Activated naive CD4-positive, alpha-beta T cell treated with anti-CD3 and anti-CD28 coated beads for 36 hours (primary cell): ENCODE data around the gene DVL2. TPM values are rescaled to one million over a fixed set of nuclear protein-coding genes. Genes with fewer than 3 reads are reported as not detected.
A peak's percentile ranks its signal among the peaks of the same experiment; 100 is the strongest.

Source experiments
- CTCF ChIA-PET: fragments of 350-600 bp; sonication (Branson Sonifier 250); formaldehyde crosslinking; loops from one replicate; lab custom pipeline; 2021; ENCODE audit warnings: antibody characterized with exemption; lab: Charles Lee
- DNase-seq: peaks from one replicate; pipeline ENCODE4 v3.0.0-alpha.2; 2020
- H3K27ac Mint-ChIP-seq: one replicate; pipeline ENCODE4 v1.8.0; 2021; ENCODE audit warnings: mild to moderate bottlenecking, mixed read lengths
- H3K27me3 Mint-ChIP-seq: one replicate; pipeline ENCODE4 v1.8.0; 2021; ENCODE audit warnings: low read depth, mixed read lengths
- H3K36me3 Mint-ChIP-seq: one replicate; pipeline ENCODE4 v1.8.0; 2021; ENCODE audit warnings: low read depth, mixed read lengths
- H3K4me1 Mint-ChIP-seq: one replicate; pipeline ENCODE4 v1.8.0; 2021; ENCODE audit warnings: low read depth, mixed read lengths
- H3K4me3 Mint-ChIP-seq: one replicate; pipeline ENCODE4 v1.8.0; 2021; ENCODE audit warnings: mild to moderate bottlenecking, moderate library complexity, mixed read lengths
- H3K9me3 Mint-ChIP-seq: one replicate; pipeline ENCODE4 v1.8.0; 2021; ENCODE audit warnings: mixed read lengths
- intact Hi-C: fragments of 100-400 bp; cut with micrococcal nuclease; formaldehyde crosslinking; loops from one replicate; pipeline ENCODE4 v1.15.1; 2023
- total RNA-seq, 2 experiments: library from RNA; stranded (reverse); gene quantifications; one replicate each; pipeline ENCODE4 v1.2.3, GENCODE V29; 2021

DVL2 gene
- total RNA-seq, 2 experiments from 2014 or later = 26.7 to 29.4 TPM

GRCh38 chr17:7241783-7242716, 7.7 kb upstream of the DVL2 start, which contains the start of gene GABARAP:
TSS of gene GABARAP (minus strand) at chr17:7242449. CDS start at chr17:7242330, 119 bp downstream.
- CTCF ChIA-PET = interaction anchor here (0.9 to 2.7 kb wide), 4 partner anchors 22 to 239 kb away, joined by 3 to 16 read pairs (median 3); partner anchors contain the start of genes ACADVL, DLG4 and SLC35G6
- Mint-ChIP-seq H3K27ac (peak within 1 kb of the TSS; percentile 98), H3K4me1 (peaks cover 39% of the 10 kb centered on the region)

GRCh38 chr17:7241090-7241733, 6.9 kb upstream of the DVL2 start:
- Mint-ChIP-seq H3K27ac (peak overlapping the region; percentile 98), H3K36me3 (peaks cover 29% of the 10 kb centered on the region), H3K4me3 (peak overlapping the region; percentile 94), H3K9me3 (no peaks in the 10 kb centered on the region), H3K27me3 (no peaks in the 10 kb centered on the region), H3K4me1 (peaks cover 46% of the 10 kb centered on the region)
- CTCF ChIA-PET = interaction anchor here (0.6 to 2.7 kb wide), 5 partner anchors 21 to 240 kb away, joined by 3 to 16 read pairs (median 3); partner anchors contain the start of genes ACADVL, DLG4 and SLC35G6
- DNase-seq = no peak
- intact Hi-C loops = no loop called here

More at GRCh38 chr17:7241783-7242716, 7.7 kb upstream of the DVL2 start, which contains the start of gene GABARAP:
- peak; percentile 93 for DNase-seq
- H3K27me3 Mint-ChIP-seq = no peaks in the 10 kb centered on the region
- intact Hi-C loops = no loop called here
- peak within 1 kb of the TSS; percentile 94 for H3K4me3 Mint-ChIP-seq
- H3K36me3 Mint-ChIP-seq = peaks cover 34% of the 10 kb centered on the region
- no peaks in the 10 kb centered on the region for H3K9me3 Mint-ChIP-seq

GRCh38 chr17:7240375-7240774, 6.1 kb upstream of the DVL2 start:
- H3K4me1 Mint-ChIP-seq = peaks cover 55% of the 10 kb centered on the region
- no peaks in the 10 kb centered on the region for H3K27me3 Mint-ChIP-seq
- CTCF ChIA-PET = interaction anchor here (0.6 to 1.5 kb wide), 2 partner anchors 56 to 62 kb away, joined by 3 to 4 read pairs; no protein-coding TSS in a partner anchor
- DNase-seq = no peak
- H3K4me3 Mint-ChIP-seq = peak overlapping the region; percentile 94
- peak overlapping the region; percentile 98 for H3K27ac Mint-ChIP-seq
- intact Hi-C loops = no loop called here
- H3K9me3 Mint-ChIP-seq = no peaks in the 10 kb centered on the region
- peaks cover 29% of the 10 kb centered on the region for H3K36me3 Mint-ChIP-seq

GRCh38 chr17:7239091-7240027, 5.0 kb upstream of the DVL2 start, which contains the start of gene PHF23:
TSS of gene PHF23 (minus strand) at chr17:7239457. CDS start at chr17:7239279, 178 bp downstream.
- peak within 1 kb of the TSS; percentile 98 for H3K27ac Mint-ChIP-seq
- peaks cover 64% of the 10 kb centered on the region for H3K4me1 Mint-ChIP-seq
- peak; percentile 99 for DNase-seq
- H3K36me3 Mint-ChIP-seq = peaks cover 35% of the 10 kb centered on the region
- CTCF ChIA-PET = interaction anchor here (0.6 to 2.5 kb wide), 5 partner anchors 16 to 194 kb away, joined by 3 to 8 read pairs (median 3); partner anchors contain the start of genes ACADVL and DLG4
- no peaks in the 10 kb centered on the region for H3K27me3 Mint-ChIP-seq
- intact Hi-C loops = loop anchor here (1.0 to 5.0 kb wide), 7 partner anchors 13 to 603 kb away; partner anchors contain the start of genes ACADVL, DLG4, EIF5A and ELP5
- no peaks in the 10 kb centered on the region for H3K9me3 Mint-ChIP-seq
- peak within 1 kb of the TSS; percentile 94 for H3K4me3 Mint-ChIP-seq

GRCh38 chr17:7238420-7239090, 4.2 kb upstream of the DVL2 start:
- Mint-ChIP-seq H3K36me3 (peaks cover 34% of the 10 kb centered on the region), H3K27me3 (no peaks in the 10 kb centered on the region), H3K27ac (peak overlapping the region; percentile 92), H3K4me3 (peak overlapping the region; percentile 94), H3K9me3 (no peaks in the 10 kb centered on the region), H3K4me1 (peaks cover 66% of the 10 kb centered on the region)
- intact Hi-C loops = loop anchor here (1.0 to 5.0 kb wide), 7 partner anchors 14 to 604 kb away; partner anchors contain the start of genes ACADVL, DLG4, EIF5A and ELP5
- DNase-seq = peak; percentile 42
- CTCF ChIA-PET = interaction anchor here (0.6 to 2.5 kb wide), 4 partner anchors 15 to 193 kb away, joined by 3 to 8 read pairs (median 3); partner anchors contain the start of genes ACADVL and DLG4

GRCh38 chr17:7237761-7238419, 3.6 kb upstream of the DVL2 start:
- Mint-ChIP-seq H3K27ac (peak overlapping the region; percentile 86), H3K27me3 (no peaks in the 10 kb centered on the region), H3K36me3 (peaks cover 29% of the 10 kb centered on the region), H3K4me1 (peaks cover 67% of the 10 kb centered on the region), H3K4me3 (peak overlapping the region; percentile 94), H3K9me3 (no peaks in the 10 kb centered on the region)
- peak; percentile 81 for DNase-seq
- CTCF ChIA-PET = interaction anchor here (0.5 to 2.5 kb wide), 3 partner anchors 18 to 60 kb away, joined by 3 to 8 read pairs (median 5); partner anchors contain the start of genes ACADVL and DLG4
- intact Hi-C loops = loop anchor here (2.0 to 5.0 kb wide), 2 partner anchors 449 to 604 kb away; partner anchors contain the start of gene TP53

DNA sequence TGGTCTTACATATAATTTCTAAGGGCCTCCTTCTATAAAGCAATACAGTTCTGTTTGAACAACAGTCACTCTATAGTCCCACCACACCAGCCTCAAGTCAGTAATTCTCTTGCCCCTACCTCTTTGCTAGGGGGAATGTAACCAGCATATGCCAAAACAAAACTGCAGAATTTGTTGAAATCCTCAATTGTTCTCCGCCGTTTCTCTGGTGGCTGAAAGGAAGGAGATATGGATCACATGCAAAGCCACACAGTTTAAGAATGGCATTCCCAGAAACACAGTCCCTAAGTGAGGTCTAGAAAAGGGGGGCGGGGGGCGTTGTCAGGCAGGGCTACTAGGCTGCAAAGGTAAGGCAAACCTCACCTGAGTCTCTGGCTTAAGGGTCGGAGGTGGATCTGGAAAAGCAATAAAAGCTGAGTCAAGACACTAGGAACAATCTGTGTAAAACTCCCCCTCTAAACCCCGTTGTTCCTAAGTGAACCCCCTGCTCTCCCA, 3.0 kb upstream of the DVL2 start:
- peak overlapping the region; percentile 86 for H3K27ac Mint-ChIP-seq
- H3K36me3 Mint-ChIP-seq = peaks cover 26% of the 10 kb centered on the region
- peak overlapping the region; percentile 94 for H3K4me3 Mint-ChIP-seq
- H3K9me3 Mint-ChIP-seq = no peaks in the 10 kb centered on the region
- H3K27me3 Mint-ChIP-seq = no peaks in the 10 kb centered on the region
- DNase-seq = no peak
- peaks cover 68% of the 10 kb centered on the region for H3K4me1 Mint-ChIP-seq
- intact Hi-C loops = loop anchor here (5.0 kb wide), 1 partner anchor 605 kb away; no protein-coding TSS in a partner anchor
- CTCF ChIA-PET = interaction anchor here (0.5 to 2.5 kb wide), 4 partner anchors 17 to 61 kb away, joined by 3 to 8 read pairs (median 4); partner anchors contain the start of genes ACADVL and DLG4

- Mint-ChIP-seq H3K4me1 (peaks cover 69% of the 10 kb centered on the region), H3K27me3 (no peaks in the 10 kb centered on the region), H3K9me3 (no peaks in the 10 kb centered on the region), H3K36me3 (peaks cover 25% of the 10 kb centered on the region), H3K4me3 (peak overlapping the region; percentile 94), H3K27ac (peak overlapping the region; percentile 86)
- CTCF ChIA-PET = interaction anchor here (0.7 to 1.0 kb wide), 2 partner anchors 16 to 17 kb away, joined by 3 to 4 read pairs; partner anchors contain the start of genes ACADVL and DLG4
- intact Hi-C loops = loop anchor here (5.0 kb wide), 1 partner anchor 605 kb away; no protein-coding TSS in a partner anchor
- no peak for DNase-seq
Observed at GRCh38 chr17:7236808-7237207, 2.5 kb upstream of the DVL2 start.

DNA sequence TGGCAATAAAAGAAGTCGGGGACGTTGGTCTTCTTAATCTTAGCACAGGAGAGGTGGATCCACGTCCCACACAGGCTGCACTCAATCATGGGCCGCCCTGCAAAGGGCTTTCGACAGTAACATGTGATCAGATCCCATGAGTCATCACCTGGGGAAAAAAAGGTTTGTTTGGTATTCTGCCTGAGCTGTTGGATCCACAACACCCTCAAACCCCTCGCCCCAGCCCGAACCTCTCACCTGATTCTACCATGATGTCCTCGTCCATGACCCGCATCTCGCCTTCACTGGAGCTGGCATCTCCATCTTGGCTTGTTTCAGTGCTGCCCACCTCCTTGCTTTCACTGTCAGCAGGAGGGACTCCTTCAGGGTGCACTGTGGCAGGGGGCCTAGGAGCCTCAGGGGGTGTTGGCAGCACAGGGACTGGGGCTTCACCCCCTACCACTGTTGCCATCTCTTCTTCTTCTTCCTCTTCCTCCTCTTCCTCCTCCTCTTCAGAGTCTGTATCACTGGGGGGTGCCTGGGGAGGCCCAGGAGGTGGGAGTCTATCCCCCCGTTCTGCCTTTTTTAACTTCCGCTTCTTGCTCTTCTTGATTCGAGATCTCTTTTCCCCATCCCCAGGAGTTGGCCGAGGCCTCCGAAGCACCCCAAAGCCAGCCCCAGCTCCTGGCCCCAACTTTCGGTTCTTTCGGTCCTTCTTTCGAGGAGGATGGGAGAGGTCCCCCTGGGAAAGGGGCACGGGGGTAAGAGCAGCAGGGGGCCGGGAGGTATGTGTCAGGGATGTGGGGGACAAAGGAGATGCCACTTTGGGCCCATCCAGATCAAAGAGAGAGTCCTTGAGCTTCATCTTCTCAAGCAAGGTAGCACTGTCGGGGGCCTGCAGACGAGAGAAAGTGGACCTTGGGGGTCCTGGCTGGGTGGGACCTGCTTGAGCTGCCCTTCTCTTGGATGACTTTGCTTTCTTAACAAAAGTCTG, 1.7 kb upstream of the DVL2 start:
- intact Hi-C loops = loop anchor here (2.0 to 5.0 kb wide), 2 partner anchors 249 to 606 kb away; partner anchors contain the start of gene POLR2A
- DNase-seq = no peak
- peaks cover 22% of the 10 kb centered on the region for H3K36me3 Mint-ChIP-seq
- H3K27ac Mint-ChIP-seq = peak overlapping the region; percentile 22
- no peaks in the 10 kb centered on the region for H3K9me3 Mint-ChIP-seq
- H3K27me3 Mint-ChIP-seq = no peaks in the 10 kb centered on the region
- CTCF ChIA-PET = interaction anchor here (0.7 to 1.9 kb wide), 3 partner anchors 15 to 17 kb away, joined by 3 to 6 read pairs (median 4); partner anchors contain the start of genes ACADVL and DLG4
- H3K4me1 Mint-ChIP-seq = peaks cover 61% of the 10 kb centered on the region
- peak overlapping the region; percentile 90 for H3K4me3 Mint-ChIP-seq
